Measurements from ENCODE around the gene TMEM39A. TPM values are rescaled to one million over a fixed set of nuclear protein-coding genes. Genes with fewer than 3 reads are reported as not detected.

The TMEM39A gene
- polyA plus RNA-seq, 3 donors: 9.6 to 12.2 (median 11.6) TPM

DNA sequence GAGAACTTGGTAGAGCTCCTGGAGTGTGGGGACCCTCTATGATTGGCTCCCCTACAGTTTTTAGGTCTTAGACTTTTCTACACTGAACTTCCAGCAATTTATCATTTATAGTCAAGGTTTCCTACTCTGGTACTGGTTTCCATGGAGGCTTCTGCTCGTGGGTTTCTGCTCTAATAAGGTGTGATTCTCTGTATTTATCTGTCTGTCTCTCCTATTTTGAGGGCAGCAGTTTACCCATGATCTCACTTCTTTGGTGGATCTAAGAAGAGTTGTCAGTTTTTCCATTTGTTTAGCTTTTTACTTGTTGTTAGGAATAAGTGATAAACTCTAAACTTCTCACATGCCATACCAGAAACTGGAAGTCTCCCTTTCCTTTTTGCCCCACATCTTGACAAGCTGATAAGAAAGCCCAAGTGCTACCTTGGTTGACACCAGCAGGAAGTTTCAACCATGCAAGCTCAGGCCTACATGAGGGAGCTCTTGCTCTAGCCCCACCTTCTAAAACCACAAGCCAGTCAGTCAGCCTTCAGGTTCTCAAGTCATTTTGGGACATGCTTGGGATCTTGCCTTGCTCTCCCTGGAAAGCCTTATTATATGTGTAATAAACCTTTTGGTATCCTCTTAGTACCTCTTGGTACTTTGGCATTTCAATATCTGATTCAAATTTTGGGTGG is 44.9 kb upstream of the TMEM39A start:
- H3K4me2 ChIP-seq (replicated peaks; ENCODE audit: extremely low read depth, low read length, poor library complexity, severe bottlenecking): no peak overlapping the region
- no peaks in the 10 kb centered on the region for H3K27me3 Mint-ChIP-seq (ENCODE audit: low read depth in 3 of 3)
- H3K36me3 ChIP-seq (replicated peaks in 1 of 2; ENCODE audit: control insufficient read depth in 1 of 2, insufficient read depth in 2 of 2, low read length in 2 of 2): peaks cover 47 to 94% of the 10 kb centered on the region in 2 donors
- no peak for DNase-seq
- TF ChIP-seq, protein P1, sequence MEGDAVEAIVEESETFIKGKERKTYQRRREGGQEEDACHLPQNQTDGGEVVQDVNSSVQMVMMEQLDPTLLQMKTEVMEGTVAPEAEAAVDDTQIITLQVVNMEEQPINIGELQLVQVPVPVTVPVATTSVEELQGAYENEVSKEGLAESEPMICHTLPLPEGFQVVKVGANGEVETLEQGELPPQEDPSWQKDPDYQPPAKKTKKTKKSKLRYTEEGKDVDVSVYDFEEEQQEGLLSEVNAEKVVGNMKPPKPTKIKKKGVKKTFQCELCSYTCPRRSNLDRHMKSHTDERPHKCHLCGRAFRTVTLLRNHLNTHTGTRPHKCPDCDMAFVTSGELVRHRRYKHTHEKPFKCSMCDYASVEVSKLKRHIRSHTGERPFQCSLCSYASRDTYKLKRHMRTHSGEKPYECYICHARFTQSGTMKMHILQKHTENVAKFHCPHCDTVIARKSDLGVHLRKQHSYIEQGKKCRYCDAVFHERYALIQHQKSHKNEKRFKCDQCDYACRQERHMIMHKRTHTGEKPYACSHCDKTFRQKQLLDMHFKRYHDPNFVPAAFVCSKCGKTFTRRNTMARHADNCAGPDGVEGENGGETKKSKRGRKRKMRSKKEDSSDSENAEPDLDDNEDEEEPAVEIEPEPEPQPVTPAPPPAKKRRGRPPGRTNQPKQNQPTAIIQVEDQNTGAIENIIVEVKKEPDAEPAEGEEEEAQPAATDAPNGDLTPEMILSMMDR (IDR thresholded peaks at IDR 0.05): no peak
- no peak overlapping the region for H2AFZ ChIP-seq (ENCODE audit: insufficient read depth, low read depth, low read length, poor library complexity, severe bottlenecking)
- no peak overlapping the region for H3K9ac ChIP-seq (ENCODE audit: insufficient read depth, low read length, poor library complexity, severe bottlenecking)
- H3K36me3 Mint-ChIP-seq: peaks cover 73 to 86% of the 10 kb centered on the region in 2 donors
- intact Hi-C loops (cut with micrococcal nuclease): loop anchor here in 1 of 2 donors (5.0 kb wide), 1 partner anchor 34 kb away; no protein-coding TSS in a partner anchor
- H3K27me3 ChIP-seq (ENCODE audit: control insufficient read depth in 2 of 2, insufficient read depth in 2 of 2, low read length in 2 of 2): no peaks in the 10 kb centered on the region
- no peak overlapping the region for H3K4me3 Mint-ChIP-seq
- H3K79me2 ChIP-seq (ENCODE audit: insufficient read depth, low read length): no peaks in the 10 kb centered on the region
- H3K9me3 ChIP-seq (replicated peaks in 1 of 2; ENCODE audit: control insufficient read depth in 1 of 2, insufficient read depth in 1 of 2, low read length in 2 of 2): no peaks in the 10 kb centered on the region
- WGBS (ENCODE audit: insufficient coverage): no CpG with 5 or more reads among the region's 1 CpG
- peak overlapping the region in 2 of 7 donors; percentile 8 to 58 for H3K27ac Mint-ChIP-seq
- no peaks in the 10 kb centered on the region for H4K20me1 ChIP-seq (ENCODE audit: insufficient read depth, low read length)
- H3K4me3 ChIP-seq (replicated peaks in 1 of 3; ENCODE audit: low read depth in 2 of 3, low read length in 3 of 3): no peak overlapping the region
- H3K4me1 ChIP-seq (ENCODE audit: control insufficient read depth in 1 of 2, insufficient read depth in 2 of 2, low read length in 2 of 2): no peaks in the 10 kb centered on the region
- peaks cover 9% of the 10 kb centered on the region for H3K4me1 Mint-ChIP-seq
- H3K9me3 Mint-ChIP-seq: no peaks in the 10 kb centered on the region
- H3K27ac ChIP-seq (ENCODE audit: low read depth in 1 of 2, low read length in 2 of 2): no peak overlapping the region

DNA sequence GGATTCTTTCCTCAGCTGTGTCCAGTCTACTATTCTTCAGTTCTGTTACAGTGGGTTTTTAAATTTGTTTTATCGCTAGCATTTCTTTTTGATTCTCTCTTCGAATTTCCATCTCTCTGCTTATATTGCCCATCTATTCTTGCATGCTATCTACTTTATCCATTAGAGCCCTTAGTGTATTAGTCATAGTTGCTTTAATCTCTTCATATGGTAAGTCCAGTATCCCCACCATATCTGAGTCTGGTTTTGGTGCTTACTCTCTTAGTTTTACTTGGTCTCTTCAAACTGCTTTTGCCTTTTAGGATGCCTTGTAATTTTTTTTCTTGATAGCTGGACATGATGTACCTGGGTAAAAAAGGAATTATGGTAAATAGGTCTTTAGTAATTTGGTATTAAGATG is 44.0 kb upstream of the TMEM39A start:
- Histone ChIP-seq H3K4me3 (replicated peaks in 1 of 3; ENCODE audit: low read depth in 2 of 3, low read length in 3 of 3) (no peak overlapping the region), H3K4me1 (ENCODE audit: control insufficient read depth in 1 of 2, insufficient read depth in 2 of 2, low read length in 2 of 2) (no peaks in the 10 kb centered on the region), H4K20me1 (ENCODE audit: insufficient read depth, low read length) (no peaks in the 10 kb centered on the region), H3K27me3 (ENCODE audit: control insufficient read depth in 2 of 2, insufficient read depth in 2 of 2, low read length in 2 of 2) (no peaks in the 10 kb centered on the region), H2AFZ (ENCODE audit: insufficient read depth, low read depth, low read length, poor library complexity, severe bottlenecking) (no peak overlapping the region), H3K9ac (ENCODE audit: insufficient read depth, low read length, poor library complexity, severe bottlenecking) (no peak overlapping the region), H3K27ac (ENCODE audit: low read depth in 1 of 2, low read length in 2 of 2) (peak overlapping the region in 1 of 2 donors; percentile 26), H3K79me2 (ENCODE audit: insufficient read depth, low read length) (no peaks in the 10 kb centered on the region), H3K9me3 (replicated peaks in 1 of 2; ENCODE audit: control insufficient read depth in 1 of 2, insufficient read depth in 1 of 2, low read length in 2 of 2) (no peaks in the 10 kb centered on the region), H3K4me2 (replicated peaks; ENCODE audit: extremely low read depth, low read length, poor library complexity, severe bottlenecking) (no peak overlapping the region), H3K36me3 (replicated peaks in 1 of 2; ENCODE audit: control insufficient read depth in 1 of 2, insufficient read depth in 2 of 2, low read length in 2 of 2) (peaks cover 42 to 92% of the 10 kb centered on the region in 2 donors)
- peak overlapping the region in 2 of 7 donors; percentile 14 to 81 for H3K27ac Mint-ChIP-seq
- no peaks in the 10 kb centered on the region for H3K27me3 Mint-ChIP-seq (ENCODE audit: low read depth in 3 of 3)
- no CpG with 5 or more reads among the region's 2 CpGs for WGBS (ENCODE audit: insufficient coverage)
- H3K4me3 Mint-ChIP-seq: no peak overlapping the region
- peaks cover 67 to 79% of the 10 kb centered on the region in 2 donors for H3K36me3 Mint-ChIP-seq
- H3K9me3 Mint-ChIP-seq: no peaks in the 10 kb centered on the region
- peaks cover 9% of the 10 kb centered on the region for H3K4me1 Mint-ChIP-seq
- intact Hi-C loops (cut with micrococcal nuclease): loop anchor here in 1 of 2 donors (5.0 kb wide), 1 partner anchor 35 kb away; no protein-coding TSS in a partner anchor
- TF ChIP-seq, protein P1 (IDR thresholded peaks at IDR 0.05): no peak
- DNase-seq: no peak

All from CD14-positive monocyte (primary cell).